A673 (cell line): ENCODE data around the gene EVX2. TPM values are rescaled to one million over a fixed set of nuclear protein-coding genes. Genes with fewer than 3 reads are reported as not detected.
A peak's percentile ranks its signal among the peaks of the same experiment; 100 is the strongest.

ENCODE experiments used
- BruUV-seq: library from RNA; stranded (reverse); fragments of 400-500 nt; replicated peaks from 2 replicates; lab custom pipeline; 2021; lab: Mats Ljungman, UMichigan
- CTCF ChIA-PET: fragments of 300-600 bp; sonication (Branson Sonifier 250); formaldehyde crosslinking; loops from one replicate; lab custom pipeline; 2022; ENCODE audit warnings: antibody characterized with exemption; lab: Charles Lee
- POLR2A ChIA-PET: fragments of 300-600 bp; sonication (Branson Sonifier 250); formaldehyde crosslinking; loops from one replicate; lab custom pipeline; 2022; ENCODE audit warnings: antibody characterized with exemption; ENCODE audit not compliant: low non-redundant PET; lab: Charles Lee
- DNase-seq: peaks from one replicate; pipeline ENCODE4 v3.0.0-alpha.2; 2015; ENCODE audit warnings: low spot score
- H3K27ac ChIP-seq: fragments of 200-600 bp; sonication (generic); 2 replicates; pipeline ENCODE4 v1.5.1; 2016; ENCODE audit warnings: mixed run types, low read depth, mild to moderate bottlenecking, mixed read lengths, antibody characterized with exemption, low read length; ENCODE audit not compliant: poor library complexity, severe bottlenecking
- H3K27me3 ChIP-seq: fragments of 200-600 bp; sonication (generic); replicated peaks from 2 replicates; pipeline ENCODE4 v1.6.1; 2017; ENCODE audit warnings: mixed run types, low read depth, mild to moderate bottlenecking, mixed read lengths, antibody characterized with exemption, low read length; ENCODE audit not compliant: insufficient read depth, poor library complexity
- H3K36me3 ChIP-seq: fragments of 200-600 bp; sonication (generic); 2 replicates; pipeline ENCODE4 v1.6.1; 2016; ENCODE audit warnings: mixed run types, mild to moderate bottlenecking, mixed read lengths, antibody characterized with exemption, low read length; ENCODE audit not compliant: insufficient read depth, poor library complexity, severe bottlenecking
- H3K4me1 ChIP-seq: fragments of 200-600 bp; sonication (generic); 2 replicates; pipeline ENCODE4 v1.6.1; 2017; ENCODE audit warnings: mixed run types, mild to moderate bottlenecking, mixed read lengths, antibody characterized with exemption, low read length; ENCODE audit not compliant: insufficient read depth, poor library complexity, severe bottlenecking
- H3K4me3 ChIP-seq: fragments of 200-600 bp; sonication (generic); 2 replicates; pipeline ENCODE4 v1.5.1; 2016; ENCODE audit warnings: low read depth, mixed run types, mild to moderate bottlenecking, mixed read lengths, low read length; ENCODE audit not compliant: poor library complexity, severe bottlenecking
- H3K9me3 ChIP-seq: fragments of 200-600 bp; sonication (generic); 2 replicates; pipeline ENCODE4 v1.6.1; 2016; ENCODE audit warnings: mixed run types, low read depth, mild to moderate bottlenecking, mixed read lengths, antibody characterized with exemption, low read length; ENCODE audit not compliant: poor library complexity, severe bottlenecking
- CTCF ChIP-seq: fragments of 300-800, 200-600 bp; sonication (generic); conservative IDR thresholded peaks from 2 replicates; pipeline ENCODE4 v1.5.1; 2017; ENCODE audit warnings: low read depth, mild to moderate bottlenecking, antibody characterized with exemption, low read length, moderate library complexity, mixed read lengths
- EZH2 ChIP-seq: fragments of 200-600 bp; sonication (generic); IDR thresholded peaks from 2 replicates; pipeline ENCODE4 v1.6.1; 2017; ENCODE audit warnings: borderline replicate concordance, low read depth, mild to moderate bottlenecking, mixed read lengths, antibody characterized with exemption, low read length; ENCODE audit not compliant: poor library complexity, severe bottlenecking
- intact Hi-C: fragments of 100-400 bp; cut with micrococcal nuclease; formaldehyde crosslinking; loops from one replicate; pipeline ENCODE4 v1.10.0; 2022; ENCODE audit not compliant: unreplicated experiment
- total RNA-seq: library from RNA; stranded (reverse); gene quantifications from 2 replicates; pipeline ENCODE4 v1.2.3, GENCODE V29; 2021

EVX2 gene
- total RNA-seq, 1 experiment from 2014 or later = 0.41 TPM

GRCh38 chr2:176063958-176064357 is 19.8 kb downstream of the EVX2 start:
- CTCF ChIA-PET = no interaction called here
- BruUV-seq = no TSS peak
- H3K27me3 ChIP-seq = peaks cover 78% of the 10 kb centered on the region

GRCh38 chr2:176056406-176056805 is 27.4 kb downstream of the EVX2 start:
- peak; percentile 26 for DNase-seq
- Histone ChIP-seq H3K27ac (no peak overlapping the region), H3K4me1 (no peaks in the 10 kb centered on the region), H3K4me3 (no peak overlapping the region), H3K36me3 (no peaks in the 10 kb centered on the region), H3K27me3 (peaks cover 9% of the 10 kb centered on the region), H3K9me3 (no peaks in the 10 kb centered on the region)
- POLR2A ChIA-PET = no interaction called here
- intact Hi-C loops = no loop called here
- TF ChIP-seq EZH2 (no peak), CTCF (no peak)
- BruUV-seq = no TSS peak
- CTCF ChIA-PET = no interaction called here

More at GRCh38 chr2:176063958-176064357, 19.8 kb downstream of the EVX2 start:
- H3K4me3 ChIP-seq = no peak overlapping the region
- H3K9me3 ChIP-seq = no peaks in the 10 kb centered on the region
- no peaks in the 10 kb centered on the region for H3K36me3 ChIP-seq
- H3K4me1 ChIP-seq = no peaks in the 10 kb centered on the region
- intact Hi-C loops = no loop called here
- TF ChIP-seq EZH2 (no peak), CTCF (no peak)
- no peak overlapping the region for H3K27ac ChIP-seq
- POLR2A ChIA-PET = no interaction called here
- no peak for DNase-seq

GRCh38 chr2:176039375-176039774 is 44.4 kb downstream of the EVX2 start:
- intact Hi-C loops = no loop called here
- POLR2A ChIA-PET = no interaction called here
- no peak for TF ChIP-seq CTCF
- TF ChIP-seq EZH2 = no peak
- CTCF ChIA-PET = no interaction called here
- Histone ChIP-seq H3K27ac (no peak overlapping the region), H3K4me1 (no peaks in the 10 kb centered on the region), H3K36me3 (no peaks in the 10 kb centered on the region), H3K27me3 (peaks cover 18% of the 10 kb centered on the region), H3K4me3 (no peak overlapping the region), H3K9me3 (no peaks in the 10 kb centered on the region)
- BruUV-seq = no TSS peak
- no peak for DNase-seq
